Esophagus muscularis mucosa (tissue), 4 donors: ENCODE measurements around the gene BNIP3. TPM values are rescaled to one million over a fixed set of nuclear protein-coding genes. Genes with fewer than 3 reads are reported as not detected.

Experiments used
- DNase-seq: peaks from one replicate; pipeline ENCODE4 v3.0.0-alpha.2; 2017; ENCODE audit errors: extremely low spot score
- H3K27ac ChIP-seq, 4 donors: fragments of 200-600 bp; sonication (generic); replicated peaks in 1 of 4; 1 replicate in 3 of 4; 2 replicates in 1 of 4; pipeline ENCODE4 v1.5.1; 2016 to 2019; ENCODE audit warnings: mild to moderate bottlenecking in 1 of 4
- H3K27me3 ChIP-seq, 4 donors: fragments of 200-600 bp; sonication (generic); one replicate each; pipeline versions ENCODE4 v1.5.1 to v1.6.0; 2016 to 2019
- H3K36me3 ChIP-seq, 4 donors: fragments of 200-600 bp; sonication (generic); one replicate each; pipeline ENCODE4 v1.5.1; 2016 to 2019
- H3K4me1 ChIP-seq, 4 donors: fragments of 200-600 bp; sonication (generic); one replicate each; pipeline ENCODE4 v1.5.1; 2016 to 2019
- H3K4me3 ChIP-seq, 4 donors: fragments of 200-600 bp; sonication (generic); 1 replicate in 2 of 4; 2 replicates in 2 of 4; pipeline ENCODE4 v1.5.1; 2016 to 2019; ENCODE audit warnings: mild to moderate bottlenecking in 4 of 4, moderate library complexity in 1 of 4
- H3K9me3 ChIP-seq, 4 donors: fragments of 200-600 bp; sonication (generic); 1 replicate in 3 of 4; 2 replicates in 1 of 4; pipeline ENCODE4 v1.5.1; 2016 to 2019
- CTCF ChIP-seq, 3 experiments: fragments of 200-600 bp in 2 of 3; fragments of 450-650 bp in 1 of 3; sonication (generic) in 2 of 3; IDR thresholded peaks; one replicate each; pipeline ENCODE4 v1.5.1; 2017 to 2019; ENCODE audit warnings: antibody characterized with exemption in 3 of 3, mild to moderate bottlenecking in 2 of 3, moderate library complexity in 1 of 3
- EP300 ChIP-seq: sonication (generic); formaldehyde crosslinking; IDR thresholded peaks from one replicate; pipeline ENCODE4 v1.6.1; 2017; ENCODE audit warnings: antibody characterized with exemption
- POLR2A ChIP-seq: fragments of 450-650 bp; IDR thresholded peaks from one replicate; pipeline ENCODE4 v1.6.1; 2017; ENCODE audit warnings: antibody characterized with exemption, moderate library complexity, mild to moderate bottlenecking, low read depth
- POLR2AphosphoS5 ChIP-seq, 2 donors: sonication (generic); formaldehyde crosslinking; IDR thresholded peaks; one replicate each; pipeline ENCODE4 v1.6.1; 2017; ENCODE audit warnings: antibody characterized with exemption in 2 of 2
- WGBS: methylation state at CpG from one replicate; pipeline ENCODE4 v1.1.5; 2018; 5-methylcytosine and 5-hydroxymethylcytosine counted together
- intact Hi-C: fragments of 100-400 bp; cut with DNase I; formaldehyde crosslinking; loops from one replicate; pipeline ENCODE4 v1.15.1; 2023
- total RNA-seq, 4 donors: library from RNA; depleted of rRNA; stranded (reverse); fragments of >200 nt; gene quantifications; one replicate each; pipeline versions ENCODE4 v1.1.0 to v1.2.1, GENCODE V29; 2016

The BNIP3 gene
- total RNA-seq, 4 donors from 2014 or later: 51.4 to 68.9 (median 62.6) TPM

GRCh38 chr10:132023092-132023811, 41.5 kb upstream of the BNIP3 start:
- 15% methylated on average over 32 of the region's 36 CpGs for WGBS
- no peak for TF ChIP-seq EP300
- TF ChIP-seq CTCF (IDR thresholded peaks at IDR 0.05): peak; percentile 82 to 93 (median 86)
- peak in 1 of 2 donors; percentile 66 for TF ChIP-seq POLR2AphosphoS5 (IDR thresholded peaks at IDR 0.05)
- DNase-seq: no peak
- Histone ChIP-seq H3K4me3 (peak overlapping the region; percentile 14 to 50 (median 40)), H3K27me3 (peaks cover 0 to 56% (median 2%) of the 10 kb centered on the region in 4 donors), H3K4me1 (peaks cover 6 to 12% (median 10%) of the 10 kb centered on the region in 4 donors), H3K9me3 (no peaks in the 10 kb centered on the region), H3K36me3 (no peaks in the 10 kb centered on the region), H3K27ac (no peak overlapping the region)
- intact Hi-C loops: loop anchor here (1.0 to 5.0 kb wide), 2 partner anchors 41 to 138 kb away; partner anchors contain the start of gene BNIP3

- intact Hi-C loops: loop anchor here (5.0 kb wide), 1 partner anchor 40 kb away; the partner anchor contains the start of gene BNIP3
- peaks cover 6 to 12% (median 10%) of the 10 kb centered on the region in 4 donors for H3K4me1 ChIP-seq
- 89% methylated on average over 17 of the region's 18 CpGs for WGBS
- DNase-seq: no peak
- TF ChIP-seq CTCF (IDR thresholded peaks at IDR 0.05) (no peak), EP300 (no peak), POLR2AphosphoS5 (IDR thresholded peaks at IDR 0.05) (no peak), POLR2A (no peak)
- H3K27me3 ChIP-seq: peaks cover 0 to 45% (median 2%) of the 10 kb centered on the region in 4 donors
- H3K27ac ChIP-seq: no peak overlapping the region
- H3K9me3 ChIP-seq: no peaks in the 10 kb centered on the region
- no peak overlapping the region for H3K4me3 ChIP-seq
- H3K36me3 ChIP-seq: no peaks in the 10 kb centered on the region
Observed at GRCh38 chr10:132022241-132022640, 40.5 kb upstream of the BNIP3 start.

- 75% methylated on average over 9 of the region's 16 CpGs for WGBS
- no peak overlapping the region for H3K27ac ChIP-seq
- no peak overlapping the region for H3K4me3 ChIP-seq
- no peaks in the 10 kb centered on the region for H3K36me3 ChIP-seq
- no peaks in the 10 kb centered on the region for H3K9me3 ChIP-seq
- H3K27me3 ChIP-seq: peaks cover 0 to 39% (median 0%) of the 10 kb centered on the region in 4 donors
- peaks cover 6 to 12% (median 10%) of the 10 kb centered on the region in 4 donors for H3K4me1 ChIP-seq
- no peak for DNase-seq
- TF ChIP-seq POLR2A (no peak), CTCF (IDR thresholded peaks at IDR 0.05) (no peak), POLR2AphosphoS5 (IDR thresholded peaks at IDR 0.05) (no peak), EP300 (no peak)
- intact Hi-C loops: loop anchor here (5.0 kb wide), 1 partner anchor 39 kb away; the partner anchor contains the start of gene BNIP3
Observed at GRCh38 chr10:132021504-132022143, 39.9 kb upstream of the BNIP3 start.

- TF ChIP-seq POLR2AphosphoS5 (IDR thresholded peaks at IDR 0.05): no peak
- no peak for TF ChIP-seq POLR2A
- TF ChIP-seq CTCF (IDR thresholded peaks at IDR 0.05): no peak
- no peak for TF ChIP-seq EP300
- 93% methylated on average over 22 of the region's 24 CpGs for WGBS
Observed at GRCh38 chr10:132021046-132021445, 39.3 kb upstream of the BNIP3 start.

More at GRCh38 chr10:132021046-132021445, 39.3 kb upstream of the BNIP3 start:
- no peak for DNase-seq
- peaks cover 0 to 34% (median 0%) of the 10 kb centered on the region in 4 donors for H3K27me3 ChIP-seq
- peaks cover 6 to 12% (median 10%) of the 10 kb centered on the region in 4 donors for H3K4me1 ChIP-seq
- H3K27ac ChIP-seq: no peak overlapping the region
- no peak overlapping the region for H3K4me3 ChIP-seq
- intact Hi-C loops: loop anchor here (5.0 kb wide), 1 partner anchor 39 kb away; the partner anchor contains the start of gene BNIP3
- no peaks in the 10 kb centered on the region for H3K9me3 ChIP-seq
- H3K36me3 ChIP-seq: no peaks in the 10 kb centered on the region
